CD14-positive monocyte (primary cell): ENCODE results near the gene MAP4K3. TPM values are rescaled to one million over a fixed set of nuclear protein-coding genes. Genes with fewer than 3 reads are reported as not detected.

Experiments used
- DNase-seq, 3 donors: peaks; one replicate each; pipeline ENCODE4 v3.0.0-alpha.2; 2011 to 2022
- H2AFZ ChIP-seq: 2 replicates; pipeline ENCODE4 v1.6.0; 2012; ENCODE audit warnings: mild to moderate bottlenecking, low read depth, low read length, inconsistent platforms; ENCODE audit not compliant: insufficient read depth, poor library complexity, severe bottlenecking
- H3K27ac ChIP-seq, 2 donors: 1 replicate in 1 of 2; 2 replicates in 1 of 2; pipeline ENCODE4 v1.5.1; 2012 to 2013; ENCODE audit warnings: low read length in 2 of 2, control low read depth in 1 of 2, inconsistent platforms in 1 of 2, low read depth in 1 of 2, mild to moderate bottlenecking in 1 of 2
- H3K27me3 ChIP-seq, 2 donors: one replicate each; pipeline versions ENCODE4 v1.6.0 to v1.6.1; 2011 to 2013; ENCODE audit warnings: low read length in 2 of 2; ENCODE audit not compliant: control insufficient read depth in 2 of 2, insufficient read depth in 2 of 2
- H3K36me3 ChIP-seq, 2 donors: replicated peaks in 1 of 2; 1 replicate in 1 of 2; 2 replicates in 1 of 2; pipeline versions ENCODE4 v1.5.1 to v1.6.1; 2012 to 2013; ENCODE audit warnings: low read length in 2 of 2, control low read depth in 1 of 2, inconsistent platforms in 1 of 2, mild to moderate bottlenecking in 1 of 2; ENCODE audit not compliant: insufficient read depth in 2 of 2, control insufficient read depth in 1 of 2
- H3K4me1 ChIP-seq, 2 donors: 1 replicate in 1 of 2; 2 replicates in 1 of 2; pipeline versions ENCODE4 v1.5.1 to v1.6.1; 2012 to 2013; ENCODE audit warnings: low read length in 2 of 2, control low read depth in 1 of 2, inconsistent platforms in 1 of 2, mild to moderate bottlenecking in 1 of 2, moderate library complexity in 1 of 2; ENCODE audit not compliant: insufficient read depth in 2 of 2, control insufficient read depth in 1 of 2
- H3K4me2 ChIP-seq: replicated peaks from 2 replicates; pipeline ENCODE3; 2012; ENCODE audit warnings: low read length, moderate library complexity, mild to moderate bottlenecking; ENCODE audit not compliant: poor library complexity, severe bottlenecking; ENCODE audit errors: extremely low read depth
- H3K4me3 ChIP-seq, 3 experiments: fragments of 200-600 bp in 1 of 3; sonication (generic) in 1 of 3; replicated peaks in 1 of 3; 1 replicate in 2 of 3; 2 replicates in 1 of 3; pipeline ENCODE4 v1.5.1; 2011 to 2013; ENCODE audit warnings: low read length in 3 of 3, mild to moderate bottlenecking in 3 of 3, control low read depth in 2 of 3, low read depth in 2 of 3, inconsistent platforms in 1 of 3, moderate library complexity in 1 of 3
- H3K79me2 ChIP-seq: 2 replicates; pipeline ENCODE4 v1.6.0; 2012; ENCODE audit warnings: mild to moderate bottlenecking, control low read depth, inconsistent platforms, low read length, moderate library complexity; ENCODE audit not compliant: insufficient read depth
- H3K9ac ChIP-seq: 2 replicates; pipeline ENCODE4 v1.6.0; 2017; ENCODE audit warnings: low read length, mild to moderate bottlenecking; ENCODE audit not compliant: insufficient read depth, poor library complexity, severe bottlenecking
- H3K9me3 ChIP-seq, 2 donors: replicated peaks in 1 of 2; 1 replicate in 1 of 2; 2 replicates in 1 of 2; pipeline versions ENCODE4 v1.5.1 to v1.6.1; 2012 to 2013; ENCODE audit warnings: low read length in 2 of 2, control low read depth in 1 of 2; ENCODE audit not compliant: control insufficient read depth in 1 of 2, insufficient read depth in 1 of 2
- H4K20me1 ChIP-seq: 2 replicates; pipeline ENCODE4 v1.6.0; 2012; ENCODE audit warnings: mild to moderate bottlenecking, low read length, control low read depth, moderate library complexity; ENCODE audit not compliant: insufficient read depth
- H3K27ac Mint-ChIP-seq, 7 donors: one replicate each; pipeline ENCODE4 v1.8.0; 2020; ENCODE audit warnings: mild to moderate bottlenecking in 7 of 7, mixed read lengths in 7 of 7, moderate library complexity in 6 of 7, inconsistent platforms in 2 of 7
- H3K27me3 Mint-ChIP-seq, 3 donors: one replicate each; pipeline ENCODE4 v1.8.0; 2021 to 2022; ENCODE audit warnings: low read depth in 3 of 3, mild to moderate bottlenecking in 3 of 3, mixed read lengths in 3 of 3, moderate library complexity in 3 of 3, inconsistent platforms in 1 of 3
- H3K36me3 Mint-ChIP-seq, 2 donors: one replicate each; pipeline ENCODE4 v1.8.0; 2020; ENCODE audit warnings: mixed read lengths in 2 of 2, inconsistent platforms in 1 of 2, mild to moderate bottlenecking in 1 of 2
- H3K4me1 Mint-ChIP-seq: one replicate; pipeline ENCODE4 v1.8.0; 2020; ENCODE audit warnings: mild to moderate bottlenecking, mixed read lengths
- H3K4me3 Mint-ChIP-seq, 2 donors: one replicate each; pipeline ENCODE4 v1.8.0; 2020; ENCODE audit warnings: mild to moderate bottlenecking in 2 of 2, mixed read lengths in 2 of 2, moderate library complexity in 1 of 2
- H3K9me3 Mint-ChIP-seq, 7 donors: one replicate each; pipeline ENCODE4 v1.8.0; 2020 to 2022; ENCODE audit warnings: mixed read lengths in 7 of 7, mild to moderate bottlenecking in 6 of 7, moderate library complexity in 6 of 7, inconsistent platforms in 2 of 7
- WGBS: methylation state at CpG from one replicate; pipeline ENCODE4 v1.1.5; 2013; ENCODE audit warnings: missing lambda C conversion rate; ENCODE audit not compliant: insufficient coverage; 5-methylcytosine and 5-hydroxymethylcytosine counted together
- intact Hi-C, 2 donors: fragments of 100-400 bp; cut with micrococcal nuclease; formaldehyde crosslinking; loops; one replicate each; pipeline versions ENCODE4 v1.15.0 to v1.15.1; 2023
- polyA plus RNA-seq, 3 donors: library from polyadenylated mRNA; depleted of rRNA in 1 of 3; unstranded in 2 of 3; stranded (reverse) in 1 of 3; fragments of 300-500 nt in 2 of 3; fragments of >200 nt in 1 of 3; fragmentation: Illumina TruSeq in 2 of 3; gene quantifications; 1 replicate in 2 of 3; 2 replicates in 1 of 3; pipeline ENCODE4 v1.2.3, GENCODE V29; 2012 to 2021
- TF ChIP-seq, protein P1 (sequence below): fragments of 200-600 bp; IDR thresholded peaks from one replicate; pipeline ENCODE4 v1.8.0; 2022; ENCODE audit warnings: antibody characterized with exemption, mild to moderate bottlenecking

Gene MAP4K3
- polyA plus RNA-seq, 3 donors, result 1.0 to 8.0 (median 4.0) TPM

DNA sequence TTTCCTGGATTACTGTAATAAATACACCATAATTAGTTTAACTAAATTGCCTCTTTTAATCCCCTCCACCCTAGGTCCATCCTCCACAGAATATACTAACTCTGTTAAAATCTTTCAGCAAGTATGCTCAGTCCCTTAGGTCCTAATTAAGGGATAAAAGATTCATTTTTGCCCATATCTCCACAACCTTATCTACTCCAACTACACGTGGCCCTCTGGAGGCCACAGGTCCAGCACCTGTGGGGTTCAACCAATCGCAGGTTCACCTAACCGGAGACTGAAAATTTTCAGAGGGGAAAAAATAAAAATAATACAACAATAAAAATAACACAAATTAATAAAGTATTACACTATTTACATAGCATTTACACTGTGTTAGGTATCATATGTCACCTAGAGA is 86.4 kb downstream of the MAP4K3 start:
- Histone ChIP-seq H2AFZ (no peak overlapping the region), H3K79me2 (no peaks in the 10 kb centered on the region), H3K9ac (no peak overlapping the region), H3K36me3 (peaks cover 0 to 12% of the 10 kb centered on the region in 2 donors), H3K9me3 (no peaks in the 10 kb centered on the region), H3K27ac (no peak overlapping the region), H3K4me3 (no peak overlapping the region), H4K20me1 (no peaks in the 10 kb centered on the region), H3K27me3 (no peaks in the 10 kb centered on the region), H3K4me1 (no peaks in the 10 kb centered on the region), H3K4me2 (no peak overlapping the region)
- WGBS, result no CpG with 5 or more reads among the region's 3 CpGs
- Mint-ChIP-seq H3K9me3 (no peaks in the 10 kb centered on the region), H3K4me3 (no peak overlapping the region), H3K36me3 (peaks cover 10 to 12% of the 10 kb centered on the region in 2 donors), H3K4me1 (no peaks in the 10 kb centered on the region), H3K27ac (no peak overlapping the region), H3K27me3 (peaks cover 0 to 1% (median 0%) of the 10 kb centered on the region in 3 donors)
- no peak for DNase-seq
- intact Hi-C loops, result no loop called here
- TF ChIP-seq, protein P1, sequence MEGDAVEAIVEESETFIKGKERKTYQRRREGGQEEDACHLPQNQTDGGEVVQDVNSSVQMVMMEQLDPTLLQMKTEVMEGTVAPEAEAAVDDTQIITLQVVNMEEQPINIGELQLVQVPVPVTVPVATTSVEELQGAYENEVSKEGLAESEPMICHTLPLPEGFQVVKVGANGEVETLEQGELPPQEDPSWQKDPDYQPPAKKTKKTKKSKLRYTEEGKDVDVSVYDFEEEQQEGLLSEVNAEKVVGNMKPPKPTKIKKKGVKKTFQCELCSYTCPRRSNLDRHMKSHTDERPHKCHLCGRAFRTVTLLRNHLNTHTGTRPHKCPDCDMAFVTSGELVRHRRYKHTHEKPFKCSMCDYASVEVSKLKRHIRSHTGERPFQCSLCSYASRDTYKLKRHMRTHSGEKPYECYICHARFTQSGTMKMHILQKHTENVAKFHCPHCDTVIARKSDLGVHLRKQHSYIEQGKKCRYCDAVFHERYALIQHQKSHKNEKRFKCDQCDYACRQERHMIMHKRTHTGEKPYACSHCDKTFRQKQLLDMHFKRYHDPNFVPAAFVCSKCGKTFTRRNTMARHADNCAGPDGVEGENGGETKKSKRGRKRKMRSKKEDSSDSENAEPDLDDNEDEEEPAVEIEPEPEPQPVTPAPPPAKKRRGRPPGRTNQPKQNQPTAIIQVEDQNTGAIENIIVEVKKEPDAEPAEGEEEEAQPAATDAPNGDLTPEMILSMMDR, result no peak

DNA sequence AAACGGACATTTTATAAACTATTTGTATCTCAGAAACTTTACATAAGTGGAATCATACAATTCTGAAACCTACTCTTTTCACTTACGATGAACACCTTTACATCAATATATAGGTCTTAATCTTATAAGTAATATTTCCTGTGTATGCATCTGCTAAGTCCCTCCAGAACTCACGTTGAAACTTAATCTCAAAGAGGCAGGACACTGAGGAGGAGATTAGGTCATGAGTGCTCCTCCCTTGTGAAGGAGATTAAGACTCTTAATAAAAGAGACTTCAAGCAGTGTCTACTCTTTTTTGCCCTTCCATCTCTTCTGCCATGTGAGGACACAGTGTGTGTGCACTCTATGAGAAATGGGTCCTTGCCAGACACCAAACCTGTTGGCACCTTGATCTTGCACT is 98.6 kb downstream of the MAP4K3 start:
- WGBS, result no CpG with 5 or more reads among the region's 3 CpGs
- H3K27me3 Mint-ChIP-seq, result peaks cover 0 to 2% (median 0%) of the 10 kb centered on the region in 3 donors
- H3K4me1 ChIP-seq, result no peaks in the 10 kb centered on the region
- no peak overlapping the region for H3K27ac ChIP-seq
- TF ChIP-seq, protein P1, result no peak
- no peaks in the 10 kb centered on the region for H3K36me3 ChIP-seq
- no peak overlapping the region for H2AFZ ChIP-seq
- no peak overlapping the region for H3K4me2 ChIP-seq
- no peak for DNase-seq
- no peaks in the 10 kb centered on the region for H4K20me1 ChIP-seq
- H3K9ac ChIP-seq, result no peak overlapping the region
- H3K27me3 ChIP-seq, result no peaks in the 10 kb centered on the region
- intact Hi-C loops, result no loop called here
- H3K79me2 ChIP-seq, result no peaks in the 10 kb centered on the region
- H3K9me3 ChIP-seq, result no peaks in the 10 kb centered on the region
- no peak overlapping the region for H3K4me3 Mint-ChIP-seq
- peaks cover 16 to 21% of the 10 kb centered on the region in 2 donors for H3K36me3 Mint-ChIP-seq
- peak overlapping the region in 1 of 7 donors; percentile 25 for H3K27ac Mint-ChIP-seq
- H3K9me3 Mint-ChIP-seq, result no peaks in the 10 kb centered on the region
- H3K4me3 ChIP-seq, result no peak overlapping the region
- no peaks in the 10 kb centered on the region for H3K4me1 Mint-ChIP-seq
